Measurements from ENCODE around the gene ZNF385B.

Gene ZNF385B

DNA sequence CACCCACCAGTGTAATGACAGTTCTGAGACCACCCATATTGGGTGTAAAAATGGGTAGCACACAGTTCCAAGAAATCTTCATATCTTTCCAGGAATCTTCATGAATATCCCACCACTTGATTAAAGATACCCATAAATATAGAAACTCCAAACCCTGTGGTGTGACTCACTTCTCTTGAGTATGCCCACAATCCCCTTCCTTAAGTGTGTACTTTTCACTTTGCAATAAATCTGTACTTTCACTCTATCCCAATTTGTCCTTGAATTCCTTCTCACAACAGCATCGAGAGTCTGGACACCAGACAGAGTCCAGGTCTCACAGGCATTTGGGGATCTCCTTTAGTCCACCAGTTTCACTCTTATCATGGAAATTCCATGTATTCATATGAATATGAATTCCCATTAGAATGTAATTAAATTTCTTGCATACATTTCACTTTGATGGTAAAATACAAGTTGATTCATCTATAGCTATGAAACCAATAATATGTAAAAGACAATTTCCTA is 309.8 kb downstream of the ZNF385B start:
- TF ChIP-seq ZBTB7A (IDR thresholded peaks at IDR 0.05; ENCODE audit: low read depth) (no peak), EGR1 (IDR thresholded peaks at IDR 0.05) (no peak)
- TF ChIP-seq, protein P1, sequence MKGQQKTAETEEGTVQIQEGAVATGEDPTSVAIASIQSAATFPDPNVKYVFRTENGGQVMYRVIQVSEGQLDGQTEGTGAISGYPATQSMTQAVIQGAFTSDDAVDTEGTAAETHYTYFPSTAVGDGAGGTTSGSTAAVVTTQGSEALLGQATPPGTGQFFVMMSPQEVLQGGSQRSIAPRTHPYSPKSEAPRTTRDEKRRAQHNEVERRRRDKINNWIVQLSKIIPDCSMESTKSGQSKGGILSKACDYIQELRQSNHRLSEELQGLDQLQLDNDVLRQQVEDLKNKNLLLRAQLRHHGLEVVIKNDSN (IDR thresholded peaks at IDR 0.05), result no peak
- TF ChIP-seq, protein P2, sequence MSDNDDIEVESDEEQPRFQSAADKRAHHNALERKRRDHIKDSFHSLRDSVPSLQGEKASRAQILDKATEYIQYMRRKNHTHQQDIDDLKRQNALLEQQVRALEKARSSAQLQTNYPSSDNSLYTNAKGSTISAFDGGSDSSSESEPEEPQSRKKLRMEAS (IDR thresholded peaks at IDR 0.05), result no peak

DNA sequence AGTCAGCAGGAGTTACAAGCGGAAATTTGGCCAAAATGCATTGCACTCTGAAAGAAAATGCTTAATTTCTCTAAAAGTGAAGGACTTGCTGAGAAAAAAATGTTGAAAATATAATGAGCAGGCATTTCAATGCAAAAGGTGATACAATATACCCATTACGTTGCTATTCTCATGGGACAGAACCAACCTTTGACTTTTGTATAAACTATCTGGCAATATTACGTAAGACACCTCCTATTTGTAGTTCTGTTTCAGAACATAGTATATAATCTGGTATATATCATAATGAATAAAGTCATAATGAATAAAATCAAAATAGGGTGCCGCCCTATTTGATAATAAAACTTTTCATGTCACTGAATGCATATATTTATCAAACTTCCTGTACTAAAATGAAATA is 310.6 kb downstream of the ZNF385B start:
- TF ChIP-seq YY1 (IDR thresholded peaks at IDR 0.05; ENCODE audit: low read depth) (no peak), ZBTB7A (IDR thresholded peaks at IDR 0.05; ENCODE audit: low read depth) (no peak), CEBPB (IDR thresholded peaks at IDR 0.05) (no peak), NFIC (IDR thresholded peaks at IDR 0.05) (no peak), TCF12 (IDR thresholded peaks at IDR 0.05; ENCODE audit: low read depth) (no peak), EGR1 (IDR thresholded peaks at IDR 0.05) (no peak), EP300 (IDR thresholded peaks at IDR 0.05; ENCODE audit: borderline replicate concordance) (no peak), FOXM1 (IDR thresholded peaks at IDR 0.05; ENCODE audit: borderline replicate concordance, low read depth) (no peak), TAF1 (IDR thresholded peaks at IDR 0.05; ENCODE audit: low read depth) (no peak), CREB1 (IDR thresholded peaks at IDR 0.05; ENCODE audit: low read depth) (no peak), TEAD4 (IDR thresholded peaks at IDR 0.05) (no peak)
- TF ChIP-seq, protein P1 (IDR thresholded peaks at IDR 0.05), result no peak
- TF ChIP-seq, protein P3, sequence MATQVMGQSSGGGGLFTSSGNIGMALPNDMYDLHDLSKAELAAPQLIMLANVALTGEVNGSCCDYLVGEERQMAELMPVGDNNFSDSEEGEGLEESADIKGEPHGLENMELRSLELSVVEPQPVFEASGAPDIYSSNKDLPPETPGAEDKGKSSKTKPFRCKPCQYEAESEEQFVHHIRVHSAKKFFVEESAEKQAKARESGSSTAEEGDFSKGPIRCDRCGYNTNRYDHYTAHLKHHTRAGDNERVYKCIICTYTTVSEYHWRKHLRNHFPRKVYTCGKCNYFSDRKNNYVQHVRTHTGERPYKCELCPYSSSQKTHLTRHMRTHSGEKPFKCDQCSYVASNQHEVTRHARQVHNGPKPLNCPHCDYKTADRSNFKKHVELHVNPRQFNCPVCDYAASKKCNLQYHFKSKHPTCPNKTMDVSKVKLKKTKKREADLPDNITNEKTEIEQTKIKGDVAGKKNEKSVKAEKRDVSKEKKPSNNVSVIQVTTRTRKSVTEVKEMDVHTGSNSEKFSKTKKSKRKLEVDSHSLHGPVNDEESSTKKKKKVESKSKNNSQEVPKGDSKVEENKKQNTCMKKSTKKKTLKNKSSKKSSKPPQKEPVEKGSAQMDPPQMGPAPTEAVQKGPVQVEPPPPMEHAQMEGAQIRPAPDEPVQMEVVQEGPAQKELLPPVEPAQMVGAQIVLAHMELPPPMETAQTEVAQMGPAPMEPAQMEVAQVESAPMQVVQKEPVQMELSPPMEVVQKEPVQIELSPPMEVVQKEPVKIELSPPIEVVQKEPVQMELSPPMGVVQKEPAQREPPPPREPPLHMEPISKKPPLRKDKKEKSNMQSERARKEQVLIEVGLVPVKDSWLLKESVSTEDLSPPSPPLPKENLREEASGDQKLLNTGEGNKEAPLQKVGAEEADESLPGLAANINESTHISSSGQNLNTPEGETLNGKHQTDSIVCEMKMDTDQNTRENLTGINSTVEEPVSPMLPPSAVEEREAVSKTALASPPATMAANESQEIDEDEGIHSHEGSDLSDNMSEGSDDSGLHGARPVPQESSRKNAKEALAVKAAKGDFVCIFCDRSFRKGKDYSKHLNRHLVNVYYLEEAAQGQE (IDR thresholded peaks at IDR 0.05; ENCODE audit: low read depth), result no peak
- TF ChIP-seq, protein P2 (IDR thresholded peaks at IDR 0.05), result no peak

DNA sequence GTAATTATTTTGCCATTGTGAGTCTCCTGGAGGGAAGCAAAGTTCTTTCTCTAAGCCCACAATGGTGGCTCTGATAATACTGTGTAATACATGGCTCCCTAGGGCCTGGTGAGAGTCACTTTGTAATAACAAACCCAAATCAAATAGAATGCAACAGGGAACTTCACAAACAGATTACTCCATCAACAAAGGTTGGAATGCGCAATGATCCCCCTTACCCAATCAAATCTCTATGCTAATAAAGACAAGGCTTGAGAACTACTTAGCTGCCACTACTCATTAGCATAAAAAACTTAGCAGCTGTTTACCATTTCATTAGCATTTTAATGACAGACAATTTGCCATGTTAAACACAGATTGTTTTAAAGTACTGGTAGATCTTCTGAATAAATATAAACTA is 311.2 kb downstream of the ZNF385B start:
- TF ChIP-seq EP300 (IDR thresholded peaks at IDR 0.05; ENCODE audit: borderline replicate concordance), result no peak
- TF ChIP-seq, protein P1 (IDR thresholded peaks at IDR 0.05), result no peak
- TF ChIP-seq EGR1 (IDR thresholded peaks at IDR 0.05), result no peak
- TF ChIP-seq CREB1 (IDR thresholded peaks at IDR 0.05; ENCODE audit: low read depth), result no peak
- TF ChIP-seq TAF1 (IDR thresholded peaks at IDR 0.05; ENCODE audit: low read depth), result no peak
- TF ChIP-seq FOXM1 (IDR thresholded peaks at IDR 0.05; ENCODE audit: borderline replicate concordance, low read depth), result no peak
- no peak for TF ChIP-seq CEBPB (IDR thresholded peaks at IDR 0.05)
- TF ChIP-seq TEAD4 (IDR thresholded peaks at IDR 0.05), result no peak
- no peak for TF ChIP-seq YY1 (IDR thresholded peaks at IDR 0.05; ENCODE audit: low read depth)
- no peak for TF ChIP-seq RAD21 (IDR thresholded peaks at IDR 0.05; ENCODE audit: low read depth)

DNA sequence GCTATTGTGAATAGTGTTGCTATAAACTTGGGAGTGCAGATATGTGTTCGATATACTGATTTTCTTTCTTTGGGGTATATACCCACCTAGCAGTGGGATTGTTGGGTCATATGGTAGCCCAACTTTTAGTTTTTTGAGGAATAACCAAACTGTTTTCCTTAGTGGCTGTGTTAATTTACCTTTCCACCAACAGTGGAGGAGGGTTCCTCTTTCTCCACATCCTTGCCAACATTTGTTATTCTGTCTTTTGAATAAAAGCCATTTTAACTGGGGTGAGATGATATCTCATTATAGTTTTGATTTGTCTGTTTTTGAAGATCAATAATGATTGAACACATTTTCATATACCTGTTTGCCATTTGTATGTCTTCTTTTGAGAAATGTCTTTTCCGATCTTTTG is 314.8 kb downstream of the ZNF385B start:
- TF ChIP-seq, protein P1 (IDR thresholded peaks at IDR 0.05), result no peak
- TF ChIP-seq EGR1 (IDR thresholded peaks at IDR 0.05), result no peak
- TF ChIP-seq, protein P3 (IDR thresholded peaks at IDR 0.05; ENCODE audit: low read depth), result no peak
- no peak for TF ChIP-seq NFIC (IDR thresholded peaks at IDR 0.05)
- no peak for TF ChIP-seq TAF1 (IDR thresholded peaks at IDR 0.05; ENCODE audit: low read depth)
- TF ChIP-seq, protein P2 (IDR thresholded peaks at IDR 0.05), result no peak
- no peak for TF ChIP-seq CREB1 (IDR thresholded peaks at IDR 0.05; ENCODE audit: low read depth)
- no peak for TF ChIP-seq TCF12 (IDR thresholded peaks at IDR 0.05; ENCODE audit: low read depth)
- TF ChIP-seq EP300 (IDR thresholded peaks at IDR 0.05; ENCODE audit: borderline replicate concordance), result no peak

DNA sequence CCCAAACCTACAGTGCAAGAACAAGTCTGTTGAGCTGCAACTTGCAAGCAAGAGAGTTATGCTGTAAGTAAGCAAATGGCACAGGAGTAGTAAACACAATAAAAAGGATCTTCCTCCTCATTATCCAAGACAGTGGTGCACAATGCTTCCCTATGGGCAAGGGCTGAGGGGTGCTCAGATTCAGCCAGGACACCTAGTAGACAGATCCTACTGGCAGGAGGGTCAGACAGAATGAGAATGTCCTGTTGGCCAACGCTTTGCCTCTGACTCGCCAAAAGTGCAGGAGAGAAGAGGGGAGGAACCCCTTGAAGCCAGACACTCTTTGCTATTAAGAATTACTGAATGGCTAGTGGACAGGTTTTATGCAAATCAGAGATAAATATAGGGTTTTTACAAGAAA is 316.4 kb downstream of the ZNF385B start:
- no peak for TF ChIP-seq EGR1 (IDR thresholded peaks at IDR 0.05)
- no peak for TF ChIP-seq TEAD4 (IDR thresholded peaks at IDR 0.05)
- no peak for TF ChIP-seq ZBTB7A (IDR thresholded peaks at IDR 0.05; ENCODE audit: low read depth)
- TF ChIP-seq RAD21 (IDR thresholded peaks at IDR 0.05; ENCODE audit: low read depth), result no peak
- TF ChIP-seq, protein P3 (IDR thresholded peaks at IDR 0.05; ENCODE audit: low read depth), result no peak
- TF ChIP-seq TAF1 (IDR thresholded peaks at IDR 0.05; ENCODE audit: low read depth), result no peak
- no peak for TF ChIP-seq YY1 (IDR thresholded peaks at IDR 0.05; ENCODE audit: low read depth)

Data from Ishikawa (cell line).